ENCODE measurements around the gene SLC9A9.

The SLC9A9 gene

DNA sequence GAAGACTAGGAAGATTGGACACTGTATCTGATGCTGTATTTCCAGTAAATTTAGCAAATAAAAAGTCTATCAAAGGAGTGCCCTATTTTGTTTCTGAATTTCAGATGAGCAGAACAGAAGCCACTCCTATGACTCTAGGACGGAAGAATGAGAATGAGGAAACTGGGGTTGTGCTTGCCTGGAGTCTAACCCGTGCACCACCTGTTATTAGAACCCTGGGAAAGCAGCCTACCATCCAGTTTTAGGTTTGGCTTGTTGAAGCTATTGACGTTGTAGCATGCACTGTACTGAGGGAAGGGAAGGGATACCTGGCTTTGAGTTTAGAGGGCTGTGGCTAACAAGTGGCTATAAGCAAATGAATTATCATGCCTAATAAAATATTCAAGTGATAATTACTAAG is 318.5 kb downstream of the SLC9A9 start:
- Histone ChIP-seq H3K9me2 (replicated peaks; ENCODE audit: insufficient read depth, low read length) (no peaks in the 10 kb centered on the region), H3K4me3 (ENCODE audit: low read length) (no peak overlapping the region), H3K4me2 (ENCODE audit: low read depth, low read length) (no peak overlapping the region), H3K27ac (ENCODE audit: low read length) (no peak overlapping the region), H3K36me3 (replicated peaks; ENCODE audit: insufficient read depth, low read length) (no peaks in the 10 kb centered on the region), H3F3A (ENCODE audit: insufficient read depth, low read length) (no peaks in the 10 kb centered on the region), H2AFZ (ENCODE audit: low read length) (no peak overlapping the region), H3K79me2 (ENCODE audit: low read length) (no peaks in the 10 kb centered on the region), H3K27me3 (replicated peaks; ENCODE audit: insufficient read depth, low read length) (peaks cover 5% of the 10 kb centered on the region; the same call in 1 of the 2 replicates), H3K9me3 (replicated peaks; ENCODE audit: insufficient read depth, low read length) (no peaks in the 10 kb centered on the region), H3K9ac (ENCODE audit: low read length) (no peak overlapping the region), H3K4me1 (ENCODE audit: low read length) (no peaks in the 10 kb centered on the region), H4K20me1 (ENCODE audit: insufficient read depth, low read length) (no peaks in the 10 kb centered on the region)
- no peak for DNase-seq
- TF ChIP-seq EZH2 (optimal IDR thresholded peaks at IDR 0.05; ENCODE audit: low read depth, low read length): no peak
- TF ChIP-seq, protein P1, sequence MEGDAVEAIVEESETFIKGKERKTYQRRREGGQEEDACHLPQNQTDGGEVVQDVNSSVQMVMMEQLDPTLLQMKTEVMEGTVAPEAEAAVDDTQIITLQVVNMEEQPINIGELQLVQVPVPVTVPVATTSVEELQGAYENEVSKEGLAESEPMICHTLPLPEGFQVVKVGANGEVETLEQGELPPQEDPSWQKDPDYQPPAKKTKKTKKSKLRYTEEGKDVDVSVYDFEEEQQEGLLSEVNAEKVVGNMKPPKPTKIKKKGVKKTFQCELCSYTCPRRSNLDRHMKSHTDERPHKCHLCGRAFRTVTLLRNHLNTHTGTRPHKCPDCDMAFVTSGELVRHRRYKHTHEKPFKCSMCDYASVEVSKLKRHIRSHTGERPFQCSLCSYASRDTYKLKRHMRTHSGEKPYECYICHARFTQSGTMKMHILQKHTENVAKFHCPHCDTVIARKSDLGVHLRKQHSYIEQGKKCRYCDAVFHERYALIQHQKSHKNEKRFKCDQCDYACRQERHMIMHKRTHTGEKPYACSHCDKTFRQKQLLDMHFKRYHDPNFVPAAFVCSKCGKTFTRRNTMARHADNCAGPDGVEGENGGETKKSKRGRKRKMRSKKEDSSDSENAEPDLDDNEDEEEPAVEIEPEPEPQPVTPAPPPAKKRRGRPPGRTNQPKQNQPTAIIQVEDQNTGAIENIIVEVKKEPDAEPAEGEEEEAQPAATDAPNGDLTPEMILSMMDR (IDR thresholded peaks at IDR 0.05; ENCODE audit: low read length): no peak
- TF ChIP-seq EZH2phosphoT487 (IDR thresholded peaks at IDR 0.05; ENCODE audit: low read length): no peak

DNA sequence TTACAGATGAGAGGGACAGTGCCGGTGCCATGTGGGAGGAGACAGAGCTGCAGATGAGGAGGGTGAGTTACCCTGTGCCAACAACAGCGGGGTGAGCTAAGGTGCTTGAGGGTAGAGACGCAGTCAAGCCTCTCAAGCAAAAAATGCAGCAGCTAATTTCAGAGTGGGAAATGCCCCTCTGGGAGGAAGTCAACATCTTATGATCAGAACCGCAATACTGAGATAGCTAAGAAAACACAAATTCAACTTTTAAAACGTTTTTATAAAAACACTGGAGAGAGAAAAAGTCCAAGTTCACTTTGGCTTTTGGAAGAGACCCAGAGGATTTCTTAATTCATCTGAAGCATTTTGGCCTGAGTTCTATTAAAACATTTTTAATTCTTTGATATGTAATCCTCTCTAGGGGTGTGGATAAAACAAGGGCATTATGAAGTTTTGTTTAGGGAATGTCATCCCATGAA is 319.2 kb downstream of the SLC9A9 start:
- no peak overlapping the region for H3K9ac ChIP-seq (ENCODE audit: low read length)
- no peak overlapping the region for H3K4me2 ChIP-seq (ENCODE audit: low read depth, low read length)
- H2AFZ ChIP-seq (ENCODE audit: low read length): no peak overlapping the region
- no peak for DNase-seq
- no peak overlapping the region for H3K4me3 ChIP-seq (ENCODE audit: low read length)
- H3K9me3 ChIP-seq (replicated peaks; ENCODE audit: insufficient read depth, low read length): no peaks in the 10 kb centered on the region
- no peaks in the 10 kb centered on the region for H3K79me2 ChIP-seq (ENCODE audit: low read length)
- TF ChIP-seq EZH2 (optimal IDR thresholded peaks at IDR 0.05; ENCODE audit: low read depth, low read length): no peak
- TF ChIP-seq, protein P1 (IDR thresholded peaks at IDR 0.05; ENCODE audit: low read length): no peak
- TF ChIP-seq EZH2phosphoT487 (IDR thresholded peaks at IDR 0.05; ENCODE audit: low read length): no peak
- H3K27me3 ChIP-seq (replicated peaks; ENCODE audit: insufficient read depth, low read length): no peaks in the 10 kb centered on the region
- no peak overlapping the region for H3K27ac ChIP-seq (ENCODE audit: low read length)
- no peaks in the 10 kb centered on the region for H3K4me1 ChIP-seq (ENCODE audit: low read length)
- no peaks in the 10 kb centered on the region for H4K20me1 ChIP-seq (ENCODE audit: insufficient read depth, low read length)
- H3F3A ChIP-seq (ENCODE audit: insufficient read depth, low read length): no peaks in the 10 kb centered on the region
- H3K36me3 ChIP-seq (replicated peaks; ENCODE audit: insufficient read depth, low read length): no peaks in the 10 kb centered on the region
- no peaks in the 10 kb centered on the region for H3K9me2 ChIP-seq (replicated peaks; ENCODE audit: insufficient read depth, low read length)

GRCh38 chr3:143526011-143526545 is 322.2 kb downstream of the SLC9A9 start:
- DNase-seq: no peak
- Histone ChIP-seq H3K79me2 (ENCODE audit: low read length) (no peaks in the 10 kb centered on the region), H3K9ac (ENCODE audit: low read length) (no peak overlapping the region), H3K27me3 (replicated peaks; ENCODE audit: insufficient read depth, low read length) (no peaks in the 10 kb centered on the region), H4K20me1 (ENCODE audit: insufficient read depth, low read length) (no peaks in the 10 kb centered on the region), H3K27ac (ENCODE audit: low read length) (no peak overlapping the region), H3K4me1 (ENCODE audit: low read length) (no peaks in the 10 kb centered on the region), H3K36me3 (replicated peaks; ENCODE audit: insufficient read depth, low read length) (no peaks in the 10 kb centered on the region), H2AFZ (ENCODE audit: low read length) (no peak overlapping the region), H3F3A (ENCODE audit: insufficient read depth, low read length) (no peaks in the 10 kb centered on the region), H3K4me3 (ENCODE audit: low read length) (no peak overlapping the region), H3K9me3 (replicated peaks; ENCODE audit: insufficient read depth, low read length) (no peaks in the 10 kb centered on the region), H3K4me2 (ENCODE audit: low read depth, low read length) (no peak overlapping the region), H3K9me2 (replicated peaks; ENCODE audit: insufficient read depth, low read length) (no peaks in the 10 kb centered on the region)
- TF ChIP-seq EZH2phosphoT487 (IDR thresholded peaks at IDR 0.05; ENCODE audit: low read length): no peak
- TF ChIP-seq EZH2 (optimal IDR thresholded peaks at IDR 0.05; ENCODE audit: low read depth, low read length): no peak
- TF ChIP-seq, protein P1 (IDR thresholded peaks at IDR 0.05; ENCODE audit: low read length): no peak
